ENCODE results near the gene HERC3. TPM values are rescaled to one million over a fixed set of nuclear protein-coding genes. Genes with fewer than 3 reads are reported as not detected.

Gene HERC3
- total and polyA plus RNA-seq, 10 of the 15 experiments (the other 5 are each of a cell fraction or from before 2014, with no cell fraction given) = 0.52 to 18.2 (median 2.8) TPM

GRCh38 chr4:88649716-88650115 is 57.4 kb downstream of the HERC3 start:
- H4K20me1 ChIP-seq (ENCODE audit: control insufficient read depth, insufficient read depth) = no peaks in the 10 kb centered on the region
- H3K27me3 ChIP-seq (replicated peaks in 1 of 2; ENCODE audit: control insufficient read depth in 2 of 2, insufficient read depth in 2 of 2, low read length in 1 of 2) = no peaks in the 10 kb centered on the region
- no peak overlapping the region for H3K4me2 ChIP-seq (ENCODE audit: control insufficient read depth, insufficient read depth)
- no peak for ATAC-seq
- no peak overlapping the region for H3K27ac ChIP-seq (ENCODE audit: control insufficient read depth, insufficient read depth)
- H2AFZ ChIP-seq (ENCODE audit: control insufficient read depth, low read depth, low read length) = no peak overlapping the region
- WGBS (ENCODE audit: insufficient coverage, insufficient replicate concordance, low lambda C conversion rate, missing lambda C conversion rate) = 58% methylated on average over 3 of the region's 3 CpGs
- ChIA-PET RAD21 (ENCODE audit: unreplicated experiment) (no interaction called here), POLR2A (interaction anchor here (0.5 kb wide), 1 partner anchor 216 kb away, joined by 7 read pairs; no protein-coding TSS in a partner anchor), CTCF (interaction anchor here (0.6 to 1.0 kb wide), 2 partner anchors 14 to 575 kb away, joined by 3 to 4 read pairs; no protein-coding TSS in a partner anchor), SMC1A (ENCODE audit: uncharacterized antibody, unreplicated experiment) (interaction anchor here (1.4 kb wide), 1 partner anchor 14 kb away, joined by 5 read pairs; no protein-coding TSS in a partner anchor)
- no TSS peak for BruUV-seq (replicated peaks)
- H3K4me1 ChIP-seq (ENCODE audit: control insufficient read depth, insufficient read depth, low read length) = no peaks in the 10 kb centered on the region
- H3K4me3 ChIP-seq = no peak overlapping the region
- intact Hi-C loops (cut with micrococcal nuclease; ENCODE audit: unreplicated experiment) (no loop called here), in situ Hi-C loops (cut with MboI) (no loop called here)
- no peaks in the 10 kb centered on the region for H3K36me3 ChIP-seq (ENCODE audit: control insufficient read depth in 2 of 2, insufficient read depth in 2 of 2, low read length in 1 of 2)
- no peaks in the 10 kb centered on the region for H3K9me3 ChIP-seq (replicated peaks; ENCODE audit: control insufficient read depth, insufficient read depth, low read length)
- FAIRE-seq = no peak
- H3K79me2 ChIP-seq (ENCODE audit: control insufficient read depth, insufficient read depth, low read length) = no peaks in the 10 kb centered on the region
- no peak for DNase-seq (ENCODE audit: low read depth, low spot score)
- H3K9ac ChIP-seq (ENCODE audit: control insufficient read depth, insufficient read depth, low read length) = no peak overlapping the region
- TF ChIP-seq ZNF384 (IDR thresholded peaks at IDR 0.05; ENCODE audit: borderline replicate concordance, low read depth, low read length) = no peak

DNA sequence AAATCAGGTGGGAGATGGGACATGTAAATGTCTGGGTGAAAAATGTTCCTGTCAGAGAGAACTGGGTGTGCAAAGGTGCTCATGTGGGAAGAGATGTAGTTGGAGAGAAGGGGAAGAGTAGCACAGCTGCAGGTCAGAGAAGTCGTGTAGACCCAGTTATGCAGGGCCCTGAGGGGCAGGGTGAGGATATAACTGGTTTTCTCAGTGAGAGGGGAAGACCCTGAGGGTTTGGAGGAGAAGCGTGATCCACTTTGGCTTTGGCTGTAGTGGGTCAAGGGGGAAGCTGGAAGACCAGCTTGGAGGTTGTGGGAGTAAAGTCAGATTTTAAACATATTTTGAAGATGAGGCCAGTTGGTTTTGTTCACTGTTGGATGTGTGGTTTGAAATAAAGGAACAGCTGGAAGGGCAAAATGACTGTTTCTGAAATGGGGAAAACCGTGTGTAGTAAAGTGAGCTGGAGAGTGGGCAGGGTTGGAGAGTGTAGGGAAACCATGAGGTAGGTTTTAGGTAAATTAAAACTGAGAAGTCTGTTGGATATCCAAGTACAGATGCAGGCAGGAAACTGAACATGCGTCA is 61.2 kb downstream of the HERC3 start:
- in situ Hi-C loops (cut with MboI) = no loop called here
- ATAC-seq = no peak
- Histone ChIP-seq H3K9ac (ENCODE audit: control insufficient read depth, insufficient read depth, low read length) (no peak overlapping the region), H3K27ac (ENCODE audit: control insufficient read depth, insufficient read depth) (no peak overlapping the region), H3K4me1 (ENCODE audit: control insufficient read depth, insufficient read depth, low read length) (no peaks in the 10 kb centered on the region), H3K9me3 (replicated peaks; ENCODE audit: control insufficient read depth, insufficient read depth, low read length) (no peaks in the 10 kb centered on the region), H3K27me3 (replicated peaks in 1 of 2; ENCODE audit: control insufficient read depth in 2 of 2, insufficient read depth in 2 of 2, low read length in 1 of 2) (no peaks in the 10 kb centered on the region), H4K20me1 (ENCODE audit: control insufficient read depth, insufficient read depth) (no peaks in the 10 kb centered on the region), H3K4me3 (no peak overlapping the region), H2AFZ (ENCODE audit: control insufficient read depth, low read depth, low read length) (no peak overlapping the region), H3K79me2 (ENCODE audit: control insufficient read depth, insufficient read depth, low read length) (no peaks in the 10 kb centered on the region), H3K4me2 (ENCODE audit: control insufficient read depth, insufficient read depth) (no peak overlapping the region), H3K36me3 (ENCODE audit: control insufficient read depth in 2 of 2, insufficient read depth in 2 of 2, low read length in 1 of 2) (no peaks in the 10 kb centered on the region)
- SMC1A ChIA-PET (ENCODE audit: uncharacterized antibody, unreplicated experiment) = interaction anchor here (0.9 to 2.5 kb wide), 3 partner anchors 16 to 113 kb away, joined by 3 to 9 read pairs (median 3); no protein-coding TSS in a partner anchor
- DNase-seq (ENCODE audit: low read depth, low spot score) = no peak
- intact Hi-C loops (cut with micrococcal nuclease; ENCODE audit: unreplicated experiment) = no loop called here
- CTCF ChIA-PET = interaction anchor here (1.7 kb wide), 1 partner anchor 114 kb away, joined by 9 read pairs; no protein-coding TSS in a partner anchor
- POLR2A ChIA-PET = no interaction called here
- whole genome bisulfite sequencing (ENCODE audit: insufficient coverage, insufficient replicate concordance, low lambda C conversion rate, missing lambda C conversion rate) = 54% methylated on average over 4 of the region's 4 CpGs
- no TSS peak for BruUV-seq (replicated peaks)
- RAD21 ChIA-PET (ENCODE audit: unreplicated experiment) = no interaction called here
- FAIRE-seq = no peak
- TF ChIP-seq, protein P1, sequence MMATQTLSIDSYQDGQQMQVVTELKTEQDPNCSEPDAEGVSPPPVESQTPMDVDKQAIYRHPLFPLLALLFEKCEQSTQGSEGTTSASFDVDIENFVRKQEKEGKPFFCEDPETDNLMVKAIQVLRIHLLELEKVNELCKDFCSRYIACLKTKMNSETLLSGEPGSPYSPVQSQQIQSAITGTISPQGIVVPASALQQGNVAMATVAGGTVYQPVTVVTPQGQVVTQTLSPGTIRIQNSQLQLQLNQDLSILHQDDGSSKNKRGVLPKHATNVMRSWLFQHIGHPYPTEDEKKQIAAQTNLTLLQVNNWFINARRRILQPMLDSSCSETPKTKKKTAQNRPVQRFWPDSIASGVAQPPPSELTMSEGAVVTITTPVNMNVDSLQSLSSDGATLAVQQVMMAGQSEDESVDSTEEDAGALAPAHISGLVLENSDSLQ (IDR thresholded peaks at IDR 0.05) = no peak
- TF ChIP-seq GABPA (IDR thresholded peaks at IDR 0.05; ENCODE audit: low read depth) (no peak), ZZZ3 (IDR thresholded peaks at IDR 0.05; ENCODE audit: control insufficient read depth, insufficient read length, low read depth) (no peak), RFX5 (IDR thresholded peaks at IDR 0.05; ENCODE audit: low read depth, low read length) (no peak), MEF2B (IDR thresholded peaks at IDR 0.05; ENCODE audit: partially characterized antibody, poor library complexity, severe bottlenecking) (no peak)
